NCI-H187 (cell line): ENCODE results near the gene FGF11.

ENCODE experiments used
- DNase-seq, 2 experiments: peaks; one replicate each; lab custom pipeline; 2025; lab: John Stamatoyannopoulos, UW

Gene FGF11

GRCh38 chr17:7439462-7440112, at the start of gene FGF11:
Gene FGF11, plus strand, starts transcription at chr17:7439512. Its CDS starts 109 bp downstream, at chr17:7439621.
- DNase-seq, result no peak

DNA sequence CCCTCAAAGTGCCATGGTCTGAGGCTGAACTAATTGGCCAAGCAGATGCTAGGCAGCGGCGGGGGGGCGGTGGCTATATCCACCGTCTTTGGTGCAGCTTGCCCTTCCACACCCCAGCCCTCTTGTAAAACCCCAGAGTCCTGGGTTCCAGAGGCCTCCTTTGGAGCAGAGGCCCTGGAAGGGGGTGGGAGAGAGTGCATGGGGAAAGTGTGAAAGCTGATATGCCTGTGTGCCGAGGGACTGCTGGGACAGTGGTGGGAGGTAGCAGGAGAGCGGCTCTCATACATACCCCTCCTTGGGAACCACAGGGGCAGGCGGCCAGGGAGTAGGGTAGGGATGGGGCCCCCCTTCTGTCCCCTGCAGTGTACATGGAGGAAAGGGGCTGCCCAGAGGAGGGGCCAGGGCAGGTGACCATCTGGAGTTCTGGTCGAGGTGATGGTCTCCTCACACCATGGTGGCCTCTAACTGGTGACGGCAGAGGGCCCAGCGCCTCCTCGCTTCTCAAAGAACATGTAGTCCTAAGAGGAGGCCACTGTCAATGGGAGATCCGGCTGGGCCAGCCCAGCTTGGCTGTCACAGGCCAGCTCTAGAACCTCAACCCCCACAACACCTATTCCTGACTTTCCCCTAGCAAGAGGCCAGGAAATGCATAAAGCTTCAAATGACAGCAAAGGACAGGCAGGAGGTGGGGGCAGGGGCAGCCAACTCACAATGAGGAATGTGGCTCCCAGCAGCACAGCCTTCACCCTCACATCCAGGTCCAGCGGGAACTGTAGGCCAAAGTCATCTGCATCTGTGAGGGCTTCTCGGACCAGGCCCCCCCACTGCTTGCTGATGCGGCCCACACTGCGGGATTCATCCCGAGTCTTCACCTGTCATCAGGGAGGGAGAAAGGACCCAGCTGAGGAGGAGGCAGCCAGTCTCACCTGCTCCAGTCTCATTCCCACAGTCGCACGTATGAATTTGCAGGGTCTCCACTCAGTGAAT, 49.1 kb upstream of the FGF11 start:
- DNase-seq, result no peak

DNA sequence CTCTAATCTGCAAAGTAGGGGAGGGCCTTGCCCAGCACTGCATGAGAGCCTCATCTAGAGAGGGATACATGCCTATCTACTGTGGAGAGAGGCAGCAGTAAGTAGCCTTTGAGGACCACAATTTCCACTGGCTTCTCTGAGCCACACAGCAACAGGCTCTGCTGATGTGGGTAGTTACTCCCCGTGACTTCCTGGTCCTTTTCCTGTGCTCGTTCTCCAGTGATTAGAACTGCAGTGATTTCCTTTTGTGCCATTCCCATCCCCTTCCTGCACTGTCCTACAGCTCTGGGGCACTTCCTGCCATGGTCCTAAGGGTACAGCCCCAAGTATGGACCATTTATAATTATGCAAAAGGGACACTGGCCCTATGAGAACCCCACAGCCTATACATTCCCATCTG, 48.0 kb upstream of the FGF11 start:
- no peak for DNase-seq

DNA sequence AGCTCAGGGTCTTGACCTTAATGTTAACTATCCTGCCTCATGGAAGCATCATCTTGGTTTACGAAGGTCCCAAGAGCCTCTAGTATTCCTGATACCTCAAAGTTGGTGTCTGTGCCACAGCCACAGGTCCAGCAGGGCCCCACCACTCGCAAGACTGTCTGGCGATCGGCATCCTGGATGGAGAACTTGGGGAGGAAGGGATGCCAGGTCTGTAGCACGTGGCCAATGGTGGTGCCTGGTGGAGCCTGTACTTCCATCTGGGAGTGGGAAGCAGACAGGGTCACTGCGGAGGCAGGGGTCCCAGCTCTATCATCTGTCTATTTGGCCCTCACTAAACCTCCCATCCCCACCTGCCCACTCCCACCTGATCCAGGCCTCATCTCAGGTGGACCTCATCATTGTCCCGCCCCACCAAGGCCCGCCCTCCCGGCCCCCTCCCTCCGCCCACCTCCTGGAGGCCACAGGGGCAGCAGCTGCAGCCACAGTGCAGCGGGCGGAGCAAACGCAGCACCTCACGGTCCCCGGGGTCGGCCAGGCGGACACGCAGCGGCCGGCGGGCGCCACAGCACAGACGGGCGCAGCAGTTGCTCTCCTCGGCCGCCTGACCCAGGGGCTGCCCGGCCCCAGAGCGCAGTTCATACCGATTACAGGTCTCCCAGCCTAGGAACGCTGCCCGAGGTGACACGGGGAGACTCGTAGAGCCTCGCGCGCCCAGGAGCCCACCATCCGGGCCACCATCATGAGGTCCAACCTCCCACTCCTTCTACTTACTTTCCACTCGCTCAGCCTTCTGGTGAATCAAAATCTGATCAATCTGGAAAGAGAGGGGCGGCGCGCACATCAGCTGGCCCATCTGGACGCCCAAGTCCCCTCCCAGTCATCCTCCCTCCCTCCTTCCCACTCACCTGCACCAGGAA, 46.4 kb upstream of the FGF11 start:
- no peak for DNase-seq

GRCh38 chr17:7393613-7394451, 45.5 kb upstream of the FGF11 start:
- peak in 1 of 2 experiments; percentile 40 for DNase-seq

DNA sequence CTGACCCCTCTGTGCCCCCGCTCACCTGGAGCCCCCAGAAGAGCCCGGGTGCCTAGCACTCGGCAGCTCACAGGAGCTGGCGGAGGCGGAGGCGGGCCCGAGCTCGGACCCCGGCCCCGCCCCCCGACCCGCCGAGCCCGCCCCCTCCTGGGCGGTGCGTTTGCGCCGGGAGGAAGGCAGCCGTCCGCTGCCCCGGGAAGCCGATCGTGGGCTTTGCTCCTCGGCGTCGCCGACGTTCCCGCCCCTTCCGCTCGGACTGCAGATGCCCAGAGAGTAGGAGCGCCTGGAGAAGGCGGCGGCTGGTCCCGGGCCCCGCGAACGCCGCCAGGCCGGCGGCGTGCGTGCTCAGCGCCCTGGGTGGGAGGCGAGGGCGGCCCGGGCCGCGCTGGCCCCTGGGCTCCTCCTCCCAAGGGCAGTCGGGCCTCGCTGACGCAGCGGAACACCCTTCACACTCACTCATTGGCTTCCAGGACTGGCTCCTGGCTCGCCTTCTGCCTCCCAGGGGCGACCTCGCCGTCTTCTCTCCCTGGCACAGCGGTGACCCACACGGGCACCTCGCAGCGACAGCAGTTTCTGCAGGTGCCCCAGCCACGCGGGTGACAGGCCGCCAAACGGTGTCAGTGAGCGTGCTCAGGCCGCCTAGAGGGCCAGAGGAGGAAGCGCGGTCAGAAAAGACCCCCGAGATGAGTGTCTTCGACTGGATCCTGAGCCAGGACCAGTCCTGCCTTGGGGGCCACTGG, 44.7 kb upstream of the FGF11 start, which contains the start of gene PLSCR3:
Gene PLSCR3 (minus strand): TSS at position 74 of the 740 bp plus-strand sequence. CDS start 415 bp downstream, outside the sequence.
- peak in 1 of 2 experiments; percentile 40 for DNase-seq

DNA sequence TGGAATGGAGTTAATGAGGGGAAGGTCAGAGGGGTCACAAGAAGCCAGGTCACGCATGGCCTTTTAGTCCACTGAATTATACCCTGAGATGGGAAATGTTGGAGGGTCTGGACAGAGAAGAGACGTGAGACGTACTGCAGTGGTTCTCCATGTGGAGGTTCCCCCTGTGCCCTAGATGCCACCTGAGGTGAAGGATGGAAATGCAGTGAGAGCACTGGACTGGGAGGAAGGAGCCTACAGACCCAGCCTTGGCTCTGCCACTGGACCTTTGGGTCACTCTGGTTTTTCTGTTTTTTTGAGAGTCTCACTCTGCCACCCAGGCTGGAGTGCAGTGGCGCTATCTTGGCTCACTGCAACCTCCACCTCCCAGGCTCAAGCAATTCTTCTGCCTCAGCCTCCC, 43.2 kb upstream of the FGF11 start:
- no peak for DNase-seq

DNA sequence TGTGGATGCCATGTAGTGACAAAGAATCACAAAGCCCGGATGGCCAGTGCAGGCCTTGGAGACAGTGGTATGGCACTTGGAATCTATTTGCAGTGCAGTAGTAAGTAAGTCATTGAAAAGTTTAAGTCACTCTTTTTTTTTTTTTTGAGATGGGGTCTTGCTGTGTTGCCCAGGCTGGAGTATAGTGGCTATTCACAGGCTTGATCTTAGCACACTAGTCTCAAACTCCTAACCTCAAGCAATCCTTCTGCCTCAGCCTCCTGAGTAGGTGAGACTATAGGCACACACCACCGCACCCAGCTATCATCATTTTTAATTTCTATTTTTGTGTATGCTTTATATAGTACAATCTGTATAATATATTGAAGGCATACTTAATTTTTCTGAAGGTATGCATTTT, 40.7 kb upstream of the FGF11 start:
- DNase-seq, result no peak

GRCh38 chr17:7403043-7403726, 36.1 kb upstream of the FGF11 start:
- no peak for DNase-seq

GRCh38 chr17:7403727-7403976, 35.7 kb upstream of the FGF11 start:
- DNase-seq, result no peak

DNA sequence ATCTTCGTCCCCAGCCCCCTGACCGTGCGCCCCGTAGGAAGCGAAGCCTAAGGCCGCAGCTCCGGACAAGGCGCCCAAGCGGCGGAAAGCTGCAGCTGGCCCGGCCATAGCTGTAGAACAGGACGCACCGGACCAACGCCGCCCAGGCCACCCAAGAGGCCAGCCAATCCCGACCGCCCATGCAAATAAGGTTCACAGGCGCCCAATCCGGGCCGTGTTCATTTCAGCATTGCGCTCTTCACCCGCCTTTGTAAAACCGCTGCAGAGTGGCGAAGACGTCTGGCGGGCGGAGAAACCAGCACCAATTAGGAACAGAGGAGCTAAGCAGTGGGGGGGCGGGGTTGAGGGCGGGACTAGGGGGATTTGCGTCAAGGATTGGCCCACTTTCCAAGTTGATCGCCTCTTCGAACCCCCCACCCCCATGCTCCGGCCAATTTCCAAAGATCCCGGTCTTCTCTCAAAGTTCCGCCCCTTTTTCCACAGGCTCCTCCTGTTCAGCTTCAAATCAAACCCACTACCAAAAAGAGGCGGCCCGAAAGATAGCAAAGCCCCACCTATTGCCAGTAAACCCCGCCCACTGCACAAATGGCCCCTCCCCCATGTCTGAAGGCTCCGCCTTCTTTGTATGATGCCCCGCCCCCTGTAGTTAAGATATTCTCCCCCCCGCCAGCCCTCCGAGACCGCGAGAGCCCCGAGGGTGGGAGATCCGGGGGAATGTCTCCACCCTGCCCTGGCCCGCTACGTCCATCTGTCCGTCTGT, 35.2 kb upstream of the FGF11 start, which contains the start of gene TMEM256:
Gene TMEM256 (minus strand): TSS at position 121 of the 760 bp plus-strand sequence. CDS start 13 bp downstream, at position 108.
- peak; percentile 85 to 95 for DNase-seq

GRCh38 chr17:7404737-7405349, 34.5 kb upstream of the FGF11 start:
- DNase-seq, result no peak

DNA sequence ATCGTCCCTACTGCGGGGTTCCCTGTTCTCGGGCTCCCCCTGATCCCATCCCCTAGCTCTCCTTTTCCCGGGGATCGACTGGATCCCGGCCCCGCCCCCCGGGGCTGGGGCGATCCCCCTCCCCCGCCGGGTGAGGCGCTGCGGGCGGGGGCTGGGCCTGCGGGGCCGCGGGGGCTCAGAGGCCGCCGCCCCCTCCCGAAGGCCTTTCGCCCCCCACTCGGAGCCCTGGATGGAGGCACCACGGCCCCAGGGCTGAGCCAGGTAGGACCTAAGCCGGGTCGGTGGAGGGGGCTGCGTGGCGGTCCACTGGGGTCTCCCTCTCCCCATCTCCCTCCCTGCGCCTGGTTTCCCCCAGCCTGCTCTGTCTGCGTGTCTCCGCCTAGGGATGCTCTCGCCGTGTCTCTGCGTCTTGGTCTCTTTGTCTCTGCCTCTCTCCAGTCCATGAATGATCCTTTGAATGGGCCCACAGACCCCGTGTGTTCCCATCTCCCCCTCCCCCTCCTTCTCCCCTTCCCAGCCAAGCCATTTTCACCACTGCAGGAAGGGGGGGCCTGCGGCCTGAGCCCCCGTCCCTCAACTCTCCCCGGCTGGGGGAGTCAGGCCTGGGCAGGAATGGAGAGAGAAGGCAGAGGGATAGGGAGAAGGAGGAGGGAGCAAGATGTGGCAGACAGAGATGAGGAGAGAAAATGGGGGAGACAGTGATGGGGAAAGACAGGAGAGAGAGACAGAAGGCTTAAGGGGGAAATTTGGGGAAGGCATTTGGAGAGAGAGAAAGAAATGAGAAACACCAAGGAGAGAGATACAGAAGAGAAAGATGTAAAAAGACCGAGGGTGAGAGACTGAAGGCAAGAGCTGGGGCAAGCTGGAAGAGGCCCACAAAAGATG, 33.7 kb upstream of the FGF11 start:
- DNase-seq, result no peak

- DNase-seq, result no peak
Observed at GRCh38 chr17:7406235-7406825, 33.0 kb upstream of the FGF11 start.

DNA sequence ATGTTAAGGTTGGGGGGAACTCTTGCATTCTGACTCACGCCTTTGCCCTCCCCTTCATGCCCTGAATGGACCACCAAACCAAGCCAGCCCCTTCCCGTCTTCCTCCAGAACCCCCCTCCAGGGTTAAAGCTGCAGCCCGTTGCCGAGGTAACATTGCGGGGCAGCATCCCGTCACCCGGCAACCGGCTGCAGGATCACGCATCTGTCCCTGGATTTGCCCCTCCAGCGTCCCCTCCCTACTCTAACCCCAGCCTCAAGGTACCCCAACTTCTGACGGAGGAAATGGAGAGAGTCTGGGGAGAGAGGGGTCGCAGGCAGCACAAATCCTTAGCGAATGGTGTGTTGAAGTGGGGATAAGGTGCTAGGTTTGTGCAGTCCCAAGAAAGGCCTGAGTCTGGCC, 32.2 kb upstream of the FGF11 start:
- no peak for DNase-seq

- DNase-seq, result no peak
Observed at GRCh38 chr17:7407485-7408251, 31.6 kb upstream of the FGF11 start, which contains the start of gene NLGN2. Gene NLGN2, plus strand, starts transcription at chr17:7407845. Its CDS starts 411 bp downstream, at chr17:7408256.
